Measurements from ENCODE around the gene NEK1.
A peak's percentile ranks its signal among the peaks of the same experiment; 100 is the strongest.

NEK1 gene

DNA sequence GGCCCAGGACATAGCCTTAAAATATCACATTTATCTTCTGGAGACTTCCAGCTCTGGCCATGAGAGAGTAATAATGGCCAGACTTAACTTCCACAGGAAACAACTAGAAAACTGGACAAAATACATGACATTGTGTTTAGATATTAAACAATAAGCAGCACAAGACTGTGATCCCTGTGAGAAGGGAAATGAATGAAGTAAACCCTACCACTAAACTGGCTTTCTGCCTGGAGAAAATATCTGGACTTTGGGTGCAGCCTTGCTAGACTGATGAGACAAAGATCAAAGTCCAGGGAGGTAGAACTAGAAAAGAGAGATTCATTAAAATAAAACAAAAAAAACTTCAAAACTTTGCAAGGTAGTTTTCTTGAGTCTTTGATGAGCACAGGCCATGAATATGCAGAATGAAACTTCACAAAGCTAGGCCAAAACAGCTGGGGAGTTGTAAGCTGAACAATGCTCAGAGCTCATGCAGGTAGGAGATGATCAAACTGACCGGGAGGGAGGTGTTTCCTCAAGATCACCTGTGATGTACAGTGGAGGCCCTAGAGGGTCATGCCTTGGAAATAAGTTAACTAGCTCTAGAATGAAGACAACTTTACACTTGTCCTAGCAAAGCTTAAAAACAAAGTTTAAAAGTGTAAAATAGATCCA lies 194.6 kb downstream of the NEK1 start:
- DNase-seq = no peak

DNA sequence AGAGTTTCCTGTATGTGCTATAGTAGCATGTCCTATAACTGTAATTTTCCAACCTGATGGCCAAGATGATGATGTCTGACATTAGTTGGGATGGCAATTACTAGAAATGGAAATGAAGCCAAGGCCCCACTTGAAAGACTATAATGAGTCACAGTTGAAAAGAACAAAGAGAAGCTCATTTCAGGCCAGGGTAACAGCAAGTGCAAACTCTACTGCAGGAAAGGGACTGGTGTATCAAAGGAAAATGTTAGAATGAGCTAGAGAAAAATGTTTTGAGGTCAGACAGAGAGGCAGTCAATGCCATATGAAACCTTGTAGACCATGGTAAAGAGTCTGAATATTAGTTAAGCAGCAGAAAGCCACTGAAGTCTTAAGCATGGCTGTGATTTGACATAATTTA lies 195.4 kb downstream of the NEK1 start:
- DNase-seq = no peak

DNA sequence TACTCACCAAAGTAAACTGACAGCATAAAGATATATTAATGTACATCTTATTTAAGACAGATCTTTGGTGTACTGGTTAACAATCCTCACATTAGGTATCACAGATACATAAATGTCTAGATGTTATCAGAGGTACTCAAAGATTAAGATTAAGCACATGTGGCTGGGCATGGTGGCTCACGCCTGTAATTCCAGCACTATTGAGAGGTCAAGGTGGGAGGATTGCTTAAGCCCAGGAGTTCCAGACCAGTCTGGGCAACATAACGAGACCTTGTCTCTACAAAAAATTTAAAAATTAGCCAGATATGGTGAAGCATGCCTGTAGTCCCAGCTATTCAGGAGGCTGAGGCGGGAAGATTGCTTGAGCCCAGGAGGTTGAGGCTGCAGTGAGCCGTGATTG lies 195.9 kb downstream of the NEK1 start:
- DNase-seq = no peak

DNA sequence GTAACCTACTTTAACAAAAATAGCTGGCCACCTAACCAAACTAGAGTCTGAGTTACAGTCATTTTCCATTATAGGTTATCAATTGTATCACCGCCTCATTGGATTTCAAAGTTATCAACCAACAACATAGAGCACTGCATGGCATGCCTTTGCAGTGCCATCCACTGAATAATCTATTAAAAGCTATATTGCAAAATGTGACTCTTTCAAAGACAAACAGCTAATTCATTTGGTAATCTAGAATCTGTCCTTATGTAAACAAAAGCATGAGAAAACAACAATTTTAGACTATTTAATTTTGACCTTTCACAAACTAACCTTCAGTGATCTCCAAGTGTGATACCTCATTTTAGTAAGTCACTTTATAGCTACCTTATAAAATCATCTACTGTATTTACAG lies 197.5 kb downstream of the NEK1 start:
- no peak for DNase-seq

DNA sequence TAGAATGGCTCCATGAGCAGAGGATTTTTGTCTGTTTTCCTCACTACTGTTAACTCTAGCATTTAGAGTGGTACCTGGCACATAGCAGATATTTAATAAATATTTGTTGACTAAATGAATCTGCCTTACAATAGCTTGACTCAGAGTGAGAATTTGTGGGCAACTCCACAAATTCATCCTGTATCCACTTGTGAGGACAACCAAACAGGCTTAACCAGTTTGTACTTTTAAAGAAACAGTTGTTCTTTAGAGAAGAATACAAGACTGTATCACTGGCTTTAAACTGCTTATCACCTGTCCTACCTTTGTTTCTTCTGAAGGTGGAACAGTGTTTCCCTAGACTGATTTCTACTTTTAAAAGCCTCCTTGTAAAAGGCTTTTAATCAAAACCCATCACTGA lies 200.3 kb downstream of the NEK1 start:
- no peak for DNase-seq

DNA sequence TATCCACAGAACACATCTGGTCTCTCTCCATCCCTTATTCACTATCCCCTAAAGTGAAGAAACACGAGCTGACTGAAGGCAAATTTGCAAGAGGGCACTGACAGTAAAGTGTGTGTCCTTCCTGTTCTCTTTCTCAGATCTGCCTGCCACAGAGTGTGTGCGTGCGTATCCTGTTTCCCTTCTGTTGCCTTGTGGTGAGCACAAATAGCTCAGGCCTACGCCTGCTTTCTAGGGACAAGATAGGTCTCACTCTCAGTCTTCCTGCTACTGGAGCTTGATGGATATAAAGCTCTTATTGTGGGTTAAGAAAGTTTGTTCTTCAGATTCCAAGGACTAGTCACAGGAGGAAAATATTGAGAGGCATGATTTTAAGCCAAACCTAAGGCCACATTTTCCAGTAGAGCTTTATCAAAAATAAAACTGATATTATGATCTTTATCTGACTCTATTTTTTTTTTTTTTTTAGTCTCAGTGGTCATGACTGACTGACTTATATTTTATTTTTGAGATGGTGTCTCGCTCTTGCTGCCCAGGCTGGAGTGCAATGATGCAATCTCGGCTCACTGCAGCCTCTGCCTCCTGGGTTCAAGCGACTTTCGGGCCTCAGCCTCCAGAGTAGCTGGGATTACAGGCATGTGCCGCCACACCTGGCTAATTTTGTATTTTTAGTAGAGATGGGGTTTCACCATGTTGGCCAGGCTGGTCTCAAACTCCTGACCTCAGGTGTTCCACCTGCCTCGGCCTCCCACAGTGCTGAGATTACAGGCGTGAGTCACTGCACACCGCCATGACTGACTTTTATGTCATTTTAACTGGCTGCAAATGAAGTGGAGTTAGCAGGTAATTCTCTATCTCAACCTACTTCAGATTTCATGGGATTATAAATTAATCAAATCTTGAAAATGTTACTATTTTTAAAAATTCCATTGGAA lies 201.3 kb downstream of the NEK1 start:
- DNase-seq = peak; percentile 82

DNA sequence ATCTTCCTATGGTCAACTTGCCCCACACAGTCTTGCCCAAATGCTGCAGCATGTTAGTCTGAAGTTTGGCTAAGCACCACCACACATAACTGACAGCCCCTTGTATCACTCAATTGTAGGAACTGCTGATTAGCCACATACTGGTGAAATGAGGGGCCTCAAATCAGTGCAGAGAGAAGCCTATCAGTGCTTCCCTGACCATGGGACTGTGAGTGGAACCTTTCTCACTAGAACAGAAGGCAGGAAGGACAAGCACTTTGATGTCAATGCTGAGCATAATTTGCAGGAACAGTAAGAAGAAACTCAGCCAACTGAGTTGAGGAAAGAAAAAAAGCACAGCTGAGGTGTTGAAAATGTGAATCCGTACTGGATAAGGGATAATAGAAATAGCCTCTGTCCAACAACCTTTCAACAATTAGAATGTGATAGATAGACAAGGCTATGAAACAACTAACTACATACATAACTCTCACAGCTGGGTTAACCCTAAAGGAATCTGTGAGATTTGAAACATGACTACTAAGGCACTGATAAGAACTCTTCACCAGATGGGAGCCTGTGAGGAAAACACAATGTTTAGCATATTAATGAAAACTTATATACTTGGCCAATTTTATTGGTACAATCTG lies 205.1 kb downstream of the NEK1 start:
- no peak for DNase-seq

DNA sequence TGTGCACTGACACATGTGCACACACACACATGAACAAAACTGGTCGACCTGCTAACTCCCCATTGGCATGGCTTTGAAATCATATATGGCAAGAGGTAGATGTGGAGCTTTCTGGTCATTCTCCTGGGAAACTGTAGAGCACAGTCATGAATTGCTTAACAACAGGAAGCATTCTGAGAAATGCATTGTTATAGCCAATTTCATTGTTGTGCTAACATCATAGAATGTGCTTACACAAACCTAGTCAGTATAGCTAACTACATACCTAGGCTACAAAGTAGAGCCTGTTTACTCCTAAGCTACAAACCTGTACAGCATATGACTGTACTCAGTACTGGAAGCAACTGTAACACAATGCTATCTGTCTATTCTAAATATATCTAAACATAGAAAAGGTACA lies 207.4 kb downstream of the NEK1 start:
- peak; percentile 7 for DNase-seq

DNA sequence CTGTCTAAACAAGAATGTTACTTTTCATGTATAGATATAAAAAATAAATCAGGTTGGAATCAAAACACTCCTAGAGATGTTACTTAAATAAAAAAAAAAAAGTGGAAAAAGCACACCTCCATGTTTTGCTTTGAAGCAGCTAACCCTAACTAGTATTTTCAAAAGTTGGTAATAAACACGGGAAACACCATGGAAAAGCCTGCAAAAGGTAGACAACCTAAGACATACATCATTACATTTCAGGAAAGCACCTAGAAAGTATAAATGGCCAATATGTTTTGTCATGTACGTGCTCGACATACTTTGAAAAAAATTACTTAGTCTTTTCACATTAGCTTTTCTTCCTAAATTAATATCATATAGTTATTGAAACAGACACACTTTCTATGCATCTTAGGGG lies 211.6 kb downstream of the NEK1 start:
- DNase-seq = no peak

DNA sequence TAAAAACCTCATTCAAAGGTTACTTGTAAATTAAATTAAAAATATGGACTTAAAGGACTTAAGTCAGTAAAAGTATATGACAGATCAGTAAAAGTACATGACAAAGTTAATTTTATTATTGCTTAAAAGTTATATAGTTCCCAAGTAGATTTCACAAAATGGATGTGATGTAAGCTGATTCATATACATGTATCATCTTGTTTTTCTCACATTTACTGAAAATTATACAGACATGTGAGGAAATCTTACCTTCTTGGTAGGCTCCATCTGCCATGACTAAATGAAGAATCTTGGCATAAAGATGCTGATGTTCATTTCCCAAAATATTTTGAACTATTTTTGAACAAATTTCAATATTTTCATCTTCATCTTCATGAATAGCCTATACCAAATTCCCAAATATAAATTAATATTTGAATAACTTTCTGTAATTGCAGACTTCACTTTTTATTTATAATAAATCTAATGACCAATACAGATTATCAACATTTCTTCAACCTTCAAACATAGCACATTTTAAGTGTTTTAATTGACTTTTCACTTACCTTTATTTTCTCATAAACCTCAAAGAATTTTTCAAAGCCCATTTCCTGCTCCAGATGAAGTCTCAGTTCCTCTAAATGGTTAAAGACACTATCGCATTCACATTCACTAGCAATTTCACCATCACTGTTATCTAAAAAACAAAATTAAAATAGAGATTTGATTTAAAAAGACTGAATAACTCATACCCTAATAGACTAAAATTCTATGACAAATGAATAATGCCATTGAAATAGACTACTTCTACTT lies 212.2 kb downstream of the NEK1 start:
- DNase-seq = no peak

DNA sequence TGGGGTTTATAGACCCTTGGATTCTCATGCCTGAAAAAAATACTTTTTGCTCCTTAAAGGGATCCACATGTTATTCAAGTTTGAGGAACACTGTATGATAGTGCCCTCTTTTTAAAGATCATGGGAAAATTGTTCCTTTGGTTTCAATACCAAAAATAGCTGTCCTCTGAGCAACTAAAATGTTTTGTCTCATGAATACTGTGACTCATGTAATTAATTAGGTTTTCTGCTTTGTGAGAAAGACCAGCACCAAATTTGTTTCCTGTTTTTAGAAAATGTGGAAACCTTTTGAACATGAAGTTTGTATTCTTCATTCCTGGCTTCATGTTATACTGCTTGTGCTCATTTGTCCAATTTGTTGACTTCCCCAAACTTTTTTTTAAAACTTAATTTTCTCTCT lies 214.1 kb downstream of the NEK1 start:
- DNase-seq = no peak

DNA sequence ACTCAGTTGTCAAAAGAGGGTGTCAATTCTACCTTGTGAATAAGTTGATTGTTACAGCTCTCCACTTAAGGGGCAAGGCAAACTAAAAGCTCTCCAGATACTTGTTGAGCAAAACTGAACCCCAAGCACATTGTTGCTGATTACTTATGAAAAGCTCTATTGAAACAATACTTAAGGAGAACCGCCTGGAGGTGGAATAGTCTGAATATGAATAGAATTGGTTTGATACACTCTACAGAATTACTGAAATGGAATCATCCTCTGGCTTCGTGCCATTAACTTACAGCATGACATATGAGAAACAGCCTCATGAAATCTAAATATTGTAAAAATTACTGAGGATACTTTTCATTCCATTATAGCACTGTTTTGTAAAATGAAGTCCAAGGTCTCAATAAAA lies 214.6 kb downstream of the NEK1 start:
- DNase-seq = no peak

DNA sequence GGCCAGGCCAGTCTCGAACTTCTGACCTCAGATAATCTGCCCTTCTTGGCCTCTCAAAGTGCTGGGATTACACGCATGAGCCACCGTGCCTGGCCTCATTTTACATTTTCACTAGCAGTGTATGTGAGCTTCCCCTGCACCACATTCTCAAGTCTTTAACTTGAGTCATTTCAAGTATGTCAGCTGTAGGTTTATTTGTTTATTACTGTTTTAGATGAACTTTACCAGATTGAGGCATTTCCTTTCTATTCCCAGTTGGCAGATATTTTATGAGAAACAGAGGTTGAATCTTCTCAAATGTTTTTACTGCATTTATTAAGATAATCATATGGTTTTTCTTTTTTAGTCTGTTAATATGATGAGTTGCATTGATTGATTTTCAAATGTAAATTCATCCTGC lies 227.0 kb downstream of the NEK1 start:
- no peak for DNase-seq

DNA sequence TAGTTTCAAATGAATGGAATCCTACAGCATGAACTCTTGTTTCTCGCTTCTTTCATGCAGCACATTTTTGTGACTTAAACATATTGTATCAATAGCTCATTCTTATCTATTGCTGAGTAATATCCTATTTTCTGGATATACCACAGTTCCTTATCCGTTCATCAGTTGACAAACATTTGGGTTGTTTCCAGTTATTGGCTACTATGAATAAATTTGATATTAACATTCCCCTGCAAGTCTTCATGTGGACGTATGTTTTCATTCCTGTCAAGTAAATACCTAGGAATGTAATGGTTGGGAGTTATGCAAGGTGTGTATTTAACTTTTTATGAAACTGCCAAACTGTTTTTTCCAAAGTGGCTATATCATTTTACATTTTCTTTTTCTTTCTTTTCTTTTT lies 227.6 kb downstream of the NEK1 start:
- no peak for DNase-seq

DNA sequence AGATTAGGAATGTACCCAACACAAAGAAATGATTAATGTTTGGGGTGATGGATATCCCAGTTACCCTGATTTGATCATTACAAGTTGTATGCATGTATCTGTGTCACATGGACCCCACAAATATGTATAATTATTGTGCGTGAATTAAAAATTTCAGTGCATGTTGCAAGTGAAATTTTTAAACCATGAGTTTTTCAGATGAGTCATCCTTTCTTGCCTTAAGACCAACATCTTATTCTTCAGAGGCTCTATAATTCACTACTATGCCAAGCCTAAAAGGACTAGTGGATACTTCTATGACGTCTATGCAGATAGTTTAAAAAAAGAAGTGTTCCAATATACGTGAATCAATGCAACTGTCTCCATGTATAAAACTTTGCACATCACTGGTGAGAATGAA lies 228.7 kb downstream of the NEK1 start:
- DNase-seq = no peak

DNA sequence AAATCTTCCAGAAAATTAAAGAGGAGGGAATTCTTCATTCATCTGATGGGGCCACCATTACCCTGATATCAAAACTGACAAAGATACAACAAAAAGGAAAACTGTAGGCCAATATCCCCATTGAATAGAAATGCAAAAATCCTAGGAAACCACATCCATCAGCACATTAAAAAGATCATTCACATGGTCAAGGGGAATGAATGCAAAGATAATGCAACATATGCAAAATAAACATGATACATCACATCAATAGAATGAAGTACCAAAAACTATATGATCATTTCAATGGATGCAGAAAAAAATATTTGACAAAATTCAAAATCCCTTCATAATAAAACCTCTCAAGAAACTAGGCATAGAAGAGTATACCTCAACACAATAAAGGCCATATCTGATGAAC lies 232.7 kb downstream of the NEK1 start:
- no peak for DNase-seq

DNA sequence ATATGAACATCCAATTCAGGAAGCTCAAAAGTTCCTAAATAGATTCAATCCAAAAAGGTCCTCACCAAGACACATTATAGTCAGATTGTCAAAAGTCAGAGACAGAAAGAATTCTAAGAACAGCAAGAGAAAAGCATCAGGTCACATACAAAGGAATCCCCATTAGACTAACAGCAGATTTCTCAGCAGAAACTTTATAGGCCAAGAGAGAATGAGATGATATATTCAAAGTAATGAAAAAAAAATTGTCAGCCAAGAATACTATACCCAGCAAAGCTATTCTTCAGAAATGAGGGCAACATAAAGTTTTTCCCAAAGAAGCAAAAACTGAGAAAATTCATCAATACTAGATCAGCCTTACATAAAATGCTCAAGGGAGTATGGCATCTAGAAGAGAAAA lies 235.0 kb downstream of the NEK1 start:
- no peak for DNase-seq

DNA sequence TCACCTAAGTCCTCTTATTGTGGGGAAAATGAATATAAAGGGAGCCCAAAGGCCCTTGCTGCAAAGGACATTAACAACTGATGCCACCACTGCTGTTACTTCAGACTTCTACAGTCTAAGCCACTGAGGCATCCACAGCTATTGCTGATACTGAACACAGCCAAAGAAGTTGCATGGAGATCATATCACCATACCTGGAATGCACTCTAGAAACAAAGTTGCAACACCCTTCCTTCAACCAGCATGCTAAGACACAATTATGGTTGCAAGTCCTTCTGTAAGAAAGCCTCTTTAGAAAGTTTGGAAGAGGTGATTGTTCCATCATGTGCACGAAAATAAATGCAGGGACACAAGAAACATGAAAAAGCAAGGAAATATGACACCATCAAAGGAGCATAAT lies 236.0 kb downstream of the NEK1 start:
- no peak for DNase-seq

DNA sequence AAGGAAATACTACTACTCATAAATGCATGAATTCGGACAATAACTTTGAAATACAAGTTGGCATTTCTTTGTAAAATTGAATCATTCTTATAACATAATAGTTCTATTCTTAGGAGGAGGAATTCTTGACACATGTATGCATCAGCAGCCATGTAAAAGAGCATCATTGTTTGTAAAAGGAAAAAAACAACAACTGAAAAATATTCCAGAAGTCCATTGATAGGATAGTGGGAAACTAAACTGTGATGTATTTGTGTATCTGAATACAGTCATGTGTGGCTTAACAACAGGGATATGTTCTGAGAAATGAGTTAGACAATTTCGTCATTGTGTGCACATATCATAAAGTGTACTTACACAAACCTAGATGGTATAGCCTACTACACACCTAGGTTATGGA lies 239.6 kb downstream of the NEK1 start:
- DNase-seq = no peak

DNA sequence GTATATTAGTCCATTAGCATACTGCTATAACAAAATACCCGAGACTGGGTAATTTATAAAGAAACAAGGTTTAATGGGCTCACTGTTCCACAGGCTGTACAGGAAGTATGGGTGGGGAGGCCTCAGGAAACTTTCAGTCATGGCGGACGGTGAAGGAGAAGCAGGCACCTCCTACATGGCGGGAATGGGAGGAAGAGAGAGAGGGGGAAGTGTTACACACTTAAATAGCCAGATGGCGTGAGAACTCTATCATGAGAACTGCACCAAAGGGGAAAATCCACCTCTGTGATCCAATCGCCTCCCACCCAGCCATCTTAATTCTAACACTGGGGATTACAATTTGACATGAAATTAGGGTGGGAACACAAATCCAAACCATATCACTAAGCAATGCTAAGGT lies 242.7 kb downstream of the NEK1 start:
- no peak for DNase-seq

DNA sequence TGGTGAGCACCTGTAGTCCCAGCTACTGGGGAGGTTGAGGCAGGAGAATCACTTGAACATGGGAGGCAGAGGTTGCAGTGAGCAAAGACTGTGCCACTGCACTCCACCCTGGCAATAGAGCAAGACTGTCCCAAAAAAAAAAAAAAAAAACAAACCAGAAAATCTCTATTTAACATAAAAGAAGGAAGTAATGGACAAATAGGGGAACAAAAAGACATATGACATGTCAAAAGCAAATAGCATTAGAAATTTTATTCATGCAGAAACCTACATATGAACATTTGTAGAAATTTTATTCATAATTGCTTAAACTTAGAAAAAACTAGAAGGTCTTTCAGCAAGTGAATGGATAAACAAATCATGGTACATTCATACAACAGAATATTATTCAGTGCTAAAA lies 244.6 kb downstream of the NEK1 start:
- no peak for DNase-seq

DNA sequence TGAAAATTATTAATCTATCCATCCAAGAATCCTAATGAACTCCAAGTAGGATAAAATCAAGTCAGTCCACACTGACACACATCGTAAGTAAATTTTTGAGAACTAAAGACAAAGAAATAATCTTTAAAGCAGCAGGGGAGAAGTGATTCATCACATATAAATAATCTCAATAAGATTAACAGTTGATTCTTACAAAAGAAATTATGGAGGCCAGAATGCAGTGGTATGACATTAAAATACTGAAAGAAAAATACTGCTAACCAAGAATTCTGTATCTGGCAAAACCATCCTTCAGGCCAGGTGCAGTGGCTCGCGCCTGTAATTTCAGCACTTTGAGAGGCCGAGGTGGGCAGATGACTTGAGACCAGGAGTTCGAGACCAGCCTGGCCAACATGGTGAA lies 245.6 kb downstream of the NEK1 start:
- DNase-seq = no peak

DNA sequence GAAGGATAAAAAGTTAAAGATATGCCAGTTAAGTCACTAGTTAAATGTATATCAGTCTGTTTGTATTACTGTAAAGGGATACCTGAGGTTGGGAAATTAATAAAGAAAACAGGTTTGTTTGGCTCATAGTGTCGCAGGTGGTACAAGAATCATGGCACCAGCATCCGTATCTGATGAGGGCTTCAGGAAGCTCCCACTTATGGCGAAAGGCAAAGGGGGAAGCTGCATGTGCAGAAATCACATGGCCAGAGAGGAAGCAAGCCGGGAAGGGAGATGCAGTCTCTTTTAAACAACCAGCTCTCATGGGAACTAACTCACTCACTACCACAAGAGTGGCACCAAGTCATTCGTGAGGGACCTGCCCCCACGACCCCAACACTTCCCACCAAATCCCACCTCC lies 249.8 kb downstream of the NEK1 start:
- DNase-seq = no peak
